GM13977 (cell line): ENCODE measurements around the gene POM121L2.

Experiments
- DNase-seq: peaks from one replicate; pipeline ENCODE4 v3.0.0; 2012; ENCODE audit warnings: low spot score
- in situ Hi-C: fragments of 300-500 bp; cut with MboI; formaldehyde crosslinking; loops from one replicate; pipeline ENCODE4 v1.12.0; 2022; ENCODE audit warnings: low sequenced_read_pairs, low pct_unique_long_range_greater_than_20kb, mixed read lengths, inconsistent platforms; ENCODE audit not compliant: unreplicated experiment
- TF ChIP-seq, protein P1 (sequence below): IDR thresholded peaks from 2 replicates; pipeline ENCODE4 v1.5.1; 2012; ENCODE audit warnings: mild to moderate bottlenecking, control low read depth; ENCODE audit not compliant: insufficient read depth; ENCODE audit errors: extremely low read depth, missing control alignments

The POM121L2 gene

DNA sequence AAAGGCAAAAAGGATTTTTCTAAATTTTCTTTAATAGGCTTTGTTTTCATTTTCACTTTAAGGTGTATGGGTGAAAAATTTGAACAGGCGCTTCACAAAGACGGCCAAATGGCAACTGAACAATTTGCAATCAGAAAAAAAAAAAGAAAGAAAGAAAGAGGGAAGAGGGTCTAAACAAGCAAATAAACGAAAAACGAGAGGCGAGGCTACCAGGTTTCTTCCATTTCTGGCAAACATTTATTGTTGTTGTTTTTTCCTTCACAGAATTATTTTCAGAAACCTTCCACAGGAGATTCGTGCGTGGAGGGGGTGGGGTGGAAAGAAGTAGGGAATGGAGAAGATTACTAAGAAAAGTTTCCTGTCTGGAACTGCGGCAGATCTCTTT is 24.3 kb downstream of the POM121L2 start:
- TF ChIP-seq, protein P1, sequence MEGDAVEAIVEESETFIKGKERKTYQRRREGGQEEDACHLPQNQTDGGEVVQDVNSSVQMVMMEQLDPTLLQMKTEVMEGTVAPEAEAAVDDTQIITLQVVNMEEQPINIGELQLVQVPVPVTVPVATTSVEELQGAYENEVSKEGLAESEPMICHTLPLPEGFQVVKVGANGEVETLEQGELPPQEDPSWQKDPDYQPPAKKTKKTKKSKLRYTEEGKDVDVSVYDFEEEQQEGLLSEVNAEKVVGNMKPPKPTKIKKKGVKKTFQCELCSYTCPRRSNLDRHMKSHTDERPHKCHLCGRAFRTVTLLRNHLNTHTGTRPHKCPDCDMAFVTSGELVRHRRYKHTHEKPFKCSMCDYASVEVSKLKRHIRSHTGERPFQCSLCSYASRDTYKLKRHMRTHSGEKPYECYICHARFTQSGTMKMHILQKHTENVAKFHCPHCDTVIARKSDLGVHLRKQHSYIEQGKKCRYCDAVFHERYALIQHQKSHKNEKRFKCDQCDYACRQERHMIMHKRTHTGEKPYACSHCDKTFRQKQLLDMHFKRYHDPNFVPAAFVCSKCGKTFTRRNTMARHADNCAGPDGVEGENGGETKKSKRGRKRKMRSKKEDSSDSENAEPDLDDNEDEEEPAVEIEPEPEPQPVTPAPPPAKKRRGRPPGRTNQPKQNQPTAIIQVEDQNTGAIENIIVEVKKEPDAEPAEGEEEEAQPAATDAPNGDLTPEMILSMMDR, result no peak
- in situ Hi-C loops, result no loop called here
- no peak for DNase-seq

DNA sequence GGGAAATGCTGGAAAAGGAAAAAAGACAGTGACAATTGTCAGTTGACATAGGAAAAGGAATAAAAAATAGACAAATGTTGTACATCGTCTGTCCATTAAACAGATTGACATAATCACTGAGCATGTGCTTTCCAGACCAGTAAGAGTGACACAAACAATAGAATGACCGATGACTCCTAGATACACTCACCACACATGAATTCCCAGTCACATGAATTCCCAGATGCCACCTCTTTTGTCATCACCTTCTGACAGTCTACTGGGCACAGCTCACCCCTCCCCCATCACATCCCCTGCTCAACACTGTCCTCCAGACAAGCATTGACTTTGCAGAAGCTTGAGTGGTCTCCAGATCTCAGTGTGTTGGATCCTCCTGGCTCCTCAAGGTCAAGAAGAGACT is 25.9 kb downstream of the POM121L2 start:
- in situ Hi-C loops, result no loop called here
- no peak for DNase-seq
- TF ChIP-seq, protein P1, result no peak

DNA sequence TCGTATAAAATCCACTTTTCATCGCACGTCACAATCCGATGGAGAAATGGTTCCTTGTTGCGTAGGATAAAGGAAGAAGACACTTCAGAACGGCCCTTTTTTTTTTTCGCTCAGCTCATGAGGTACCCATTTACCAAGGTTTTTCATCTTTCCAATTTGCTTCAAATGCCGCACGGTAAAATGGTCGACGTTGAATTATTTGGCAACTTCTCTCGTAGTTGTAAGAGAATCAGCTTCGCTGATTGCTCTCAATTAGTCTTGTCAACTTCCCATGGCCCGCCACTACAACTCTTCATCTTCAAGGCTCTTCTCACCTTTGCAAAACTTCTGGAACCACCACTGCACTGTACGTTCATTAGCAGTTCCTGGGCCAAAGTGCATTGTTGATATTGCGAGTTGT is 28.8 kb downstream of the POM121L2 start:
- in situ Hi-C loops, result no loop called here
- TF ChIP-seq, protein P1, result no peak
- DNase-seq, result no peak

DNA sequence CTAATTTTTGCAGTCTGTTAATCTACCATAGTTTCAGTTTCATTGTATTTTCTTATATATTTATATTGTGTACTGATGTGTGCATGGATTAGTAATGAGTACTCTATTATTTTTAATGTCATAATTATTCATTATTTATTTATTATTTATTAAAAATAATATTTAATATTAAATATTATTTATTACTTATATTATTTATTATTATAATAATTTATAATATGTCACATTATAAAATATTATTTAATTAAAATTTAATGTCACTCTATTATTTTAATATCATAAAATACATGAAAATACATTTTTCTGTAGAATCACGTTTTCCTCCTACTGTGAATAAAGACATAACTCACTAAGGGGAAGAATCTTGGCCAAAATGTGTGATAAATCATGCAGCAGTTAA is 30.5 kb downstream of the POM121L2 start:
- TF ChIP-seq, protein P1, result no peak
- no peak for DNase-seq
- in situ Hi-C loops, result no loop called here

DNA sequence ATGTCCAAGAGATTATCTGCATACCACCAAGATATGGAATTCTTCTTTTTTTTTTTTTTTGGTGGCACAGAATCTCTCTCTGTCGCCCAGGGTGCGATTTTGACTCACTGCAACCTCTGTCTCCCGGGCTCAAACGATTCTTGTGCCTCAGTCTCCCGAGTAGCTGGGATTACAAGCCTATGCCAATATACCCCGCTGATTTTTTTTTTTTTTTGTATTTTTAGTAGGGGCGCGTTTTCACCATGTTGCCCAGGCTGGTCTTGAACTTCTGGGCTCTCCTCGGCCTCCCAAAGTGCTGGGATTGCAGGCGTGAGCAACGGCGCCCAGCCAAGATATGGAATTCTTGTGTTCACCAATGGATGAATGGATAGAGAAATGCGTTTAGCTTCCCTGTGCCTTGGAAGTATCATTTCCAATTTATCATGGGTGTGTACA is 31.0 kb downstream of the POM121L2 start:
- DNase-seq, result no peak

DNA sequence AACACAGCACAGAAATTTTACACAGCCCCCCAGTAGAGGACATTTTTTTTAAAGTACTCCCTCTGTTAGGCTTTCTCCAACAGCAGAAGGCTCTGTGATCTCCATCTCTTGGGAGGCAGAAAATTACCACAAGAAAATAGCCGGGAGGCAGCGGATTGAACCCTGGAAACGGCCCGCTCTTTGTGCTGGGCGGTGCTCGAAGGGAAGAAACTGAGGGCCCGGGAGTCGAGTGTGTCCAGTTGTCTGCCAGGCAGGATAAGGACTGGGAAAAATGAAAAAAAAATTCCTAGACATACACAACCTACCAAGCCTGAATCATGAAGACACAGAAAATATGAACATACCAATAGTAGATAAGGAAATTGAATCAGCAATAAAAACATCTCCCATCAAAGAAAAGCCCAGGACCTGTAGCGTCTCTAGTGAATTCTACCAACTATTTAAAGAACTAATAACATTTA is 31.5 kb downstream of the POM121L2 start:
- TF ChIP-seq, protein P1, result no peak
- DNase-seq, result no peak
- in situ Hi-C loops, result no loop called here

More for the DNA sequence above, 31.0 kb downstream of the POM121L2 start:
- TF ChIP-seq, protein P1, result no peak
- in situ Hi-C loops, result no loop called here

DNA sequence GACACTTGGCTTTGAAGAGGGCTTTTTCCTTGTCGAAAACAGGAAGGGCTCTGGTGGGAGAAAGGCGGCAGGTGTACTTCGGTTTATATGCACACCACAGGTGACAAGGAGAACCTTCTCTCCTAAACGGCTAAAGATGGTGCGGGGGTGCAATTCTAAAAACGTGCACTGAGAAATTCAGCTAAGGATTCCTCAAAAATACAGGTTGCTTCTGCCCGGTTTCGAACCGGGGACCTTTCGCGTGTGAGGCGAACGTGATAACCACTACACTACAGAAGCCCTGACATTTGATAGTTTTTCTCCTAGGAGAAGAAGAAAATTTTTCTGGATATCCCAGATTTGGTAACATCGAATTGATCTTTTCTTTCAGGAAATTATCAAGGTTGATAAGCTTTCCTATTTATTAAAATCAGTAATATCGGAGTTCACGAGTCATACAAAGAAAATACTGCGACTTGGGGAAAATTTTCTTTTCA is 32.0 kb downstream of the POM121L2 start:
- TF ChIP-seq, protein P1, result no peak
- DNase-seq, result peak; percentile 45
- in situ Hi-C loops, result no loop called here
